HG02870 (cell line): Measurements from ENCODE around the gene CNOT4.

Source experiments
- ATAC-seq: cut with Tn5 transposase; IDR thresholded peaks from one replicate; pipeline ENCODE4 v1.9.1; 2021; ENCODE audit warnings: mild to moderate bottlenecking, moderate library complexity; ENCODE audit not compliant: unreplicated experiment

Gene CNOT4

GRCh38 chr7:135405969-135406368, 103.9 kb downstream of the CNOT4 start:
- ATAC-seq: no peak

- no peak for ATAC-seq
Measured at GRCh38 chr7:135403302-135403701, 106.6 kb downstream of the CNOT4 start.

- no peak for ATAC-seq
Measured at GRCh38 chr7:135397689-135398088, 112.2 kb downstream of the CNOT4 start.

- ATAC-seq: no peak
Measured at GRCh38 chr7:135392701-135393100, 117.2 kb downstream of the CNOT4 start.

- no peak for ATAC-seq
Measured at GRCh38 chr7:135391514-135391913, 118.4 kb downstream of the CNOT4 start.

GRCh38 chr7:135390829-135391228, 119.1 kb downstream of the CNOT4 start:
- ATAC-seq: no peak

GRCh38 chr7:135389971-135390370, 119.9 kb downstream of the CNOT4 start:
- ATAC-seq: no peak

- no peak for ATAC-seq
Measured at GRCh38 chr7:135388616-135389015, 121.3 kb downstream of the CNOT4 start.

GRCh38 chr7:135386776-135387175, 123.1 kb downstream of the CNOT4 start:
- ATAC-seq: no peak

GRCh38 chr7:135386181-135386580, 123.7 kb downstream of the CNOT4 start:
- no peak for ATAC-seq

- ATAC-seq: no peak
Measured at GRCh38 chr7:135385209-135385608, 124.7 kb downstream of the CNOT4 start.

GRCh38 chr7:135383525-135384175, 126.3 kb downstream of the CNOT4 start:
- no peak for ATAC-seq

GRCh38 chr7:135382173-135382572, 127.7 kb downstream of the CNOT4 start:
- no peak for ATAC-seq

- ATAC-seq: no peak
Measured at GRCh38 chr7:135381369-135381768, 128.5 kb downstream of the CNOT4 start.

- no peak for ATAC-seq
Measured at GRCh38 chr7:135380351-135380750, 129.6 kb downstream of the CNOT4 start.

- ATAC-seq: no peak
Measured at GRCh38 chr7:135377171-135377570, 132.7 kb downstream of the CNOT4 start.

GRCh38 chr7:135375908-135376699, 133.8 kb downstream of the CNOT4 start:
- no peak for ATAC-seq

- ATAC-seq: no peak
Measured at GRCh38 chr7:135374736-135375135, 135.2 kb downstream of the CNOT4 start.

- no peak for ATAC-seq
Measured at GRCh38 chr7:135372222-135372621, 137.7 kb downstream of the CNOT4 start.

- no peak for ATAC-seq
Measured at GRCh38 chr7:135370656-135371055, 139.2 kb downstream of the CNOT4 start.

GRCh38 chr7:135369405-135369804, 140.5 kb downstream of the CNOT4 start:
- no peak for ATAC-seq

- no peak for ATAC-seq
Measured at GRCh38 chr7:135368416-135369186, 141.3 kb downstream of the CNOT4 start.
